Loucy (cell line): ENCODE results near the gene TET3.

Source experiments
- CTCF ChIP-seq: fragments of 200-600 bp; sonication (generic); conservative IDR thresholded peaks from 2 replicates; pipeline ENCODE4 v1.5.1; 2014; ENCODE audit warnings: mild to moderate bottlenecking, antibody characterized with exemption, low read length
- EZH2phosphoT487 ChIP-seq: fragments of 200-600 bp; IDR thresholded peaks from 2 replicates; pipeline ENCODE4 v1.6.1; 2018; ENCODE audit warnings: antibody characterized with exemption, mild to moderate bottlenecking, moderate library complexity, borderline replicate concordance

GRCh38 chr2:73946666-73947065 is 38.0 kb upstream of the TET3 start:
- TF ChIP-seq EZH2phosphoT487 (no peak), CTCF (no peak)
